Karpas-422 (cell line): ENCODE measurements around the gene C16orf87. TPM values are rescaled to one million over a fixed set of nuclear protein-coding genes. Genes with fewer than 3 reads are reported as not detected.
A peak's percentile ranks its signal among the peaks of the same experiment; 100 is the strongest.

Experiments
- DNase-seq: peaks from one replicate; pipeline ENCODE4 v3.0.0-alpha.2; 2015
- H2AFZ ChIP-seq: fragments of 200-600 bp; sonication (generic); 2 replicates; pipeline ENCODE4 v1.6.1; 2014; ENCODE audit warnings: antibody characterized with exemption, low read length, mixed read lengths
- H3K27ac ChIP-seq: fragments of 200-600 bp; sonication (generic); 2 replicates; pipeline ENCODE4 v1.5.1; 2014; ENCODE audit warnings: mild to moderate bottlenecking, low read length, moderate library complexity
- H3K27me3 ChIP-seq: fragments of 200-600 bp; sonication (generic); 2 replicates; pipeline ENCODE4 v1.6.1; 2014; ENCODE audit warnings: low read length, mixed read lengths
- H3K36me3 ChIP-seq: fragments of 200-600 bp; sonication (generic); 2 replicates; pipeline ENCODE4 v1.6.1; 2014; ENCODE audit warnings: low read length, mixed read lengths; ENCODE audit not compliant: insufficient read depth
- H3K4me1 ChIP-seq: fragments of 200-600 bp; sonication (generic); 2 replicates; pipeline ENCODE4 v1.6.1; 2014; ENCODE audit warnings: mild to moderate bottlenecking, low read length, mixed read lengths
- H3K4me2 ChIP-seq: fragments of 200-600 bp; sonication (generic); 2 replicates; pipeline ENCODE4 v1.6.1; 2014; ENCODE audit warnings: low read length, low read depth, mild to moderate bottlenecking; ENCODE audit not compliant: poor library complexity, severe bottlenecking
- H3K4me3 ChIP-seq: fragments of 200-600 bp; sonication (generic); 2 replicates; pipeline ENCODE4 v1.5.1; 2014; ENCODE audit warnings: mild to moderate bottlenecking, antibody characterized with exemption, low read length, mixed read lengths
- H3K79me2 ChIP-seq: fragments of 200-600 bp; sonication (generic); 2 replicates; pipeline ENCODE4 v1.6.1; 2014; ENCODE audit warnings: mild to moderate bottlenecking, low read length, mixed read lengths
- H3K9ac ChIP-seq: fragments of 200-600 bp; sonication (generic); 2 replicates; pipeline ENCODE4 v1.6.0; 2014; ENCODE audit warnings: low read length
- H3K9me2 ChIP-seq: fragments of 200-600 bp; sonication (generic), shearing (Covaris generic); replicated peaks from 2 replicates; pipeline ENCODE4 v1.6.0; 2014; ENCODE audit warnings: mild to moderate bottlenecking, low read length, moderate library complexity; ENCODE audit not compliant: insufficient read depth
- H3K9me3 ChIP-seq: fragments of 300-700, 200-600 bp; sonication (generic); 2 replicates; pipeline ENCODE4 v1.6.1; 2014; ENCODE audit warnings: low read length, mixed read lengths
- H4K20me1 ChIP-seq: fragments of 200-600 bp; sonication (generic); 2 replicates; pipeline ENCODE4 v1.6.1; 2014; ENCODE audit warnings: mild to moderate bottlenecking, antibody characterized with exemption, low read length, low read depth; ENCODE audit not compliant: insufficient read depth
- total RNA-seq: library from RNA; depleted of rRNA; stranded (reverse); fragments of >200 nt; shearing (Covaris generic); gene quantifications from 2 replicates; pipeline ENCODE4 v1.2.3, GENCODE V29; 2014; ENCODE audit warnings: low replicate concordance

The C16orf87 gene
- total RNA-seq, 1 experiment from 2014 or later, result 37.8 TPM

DNA sequence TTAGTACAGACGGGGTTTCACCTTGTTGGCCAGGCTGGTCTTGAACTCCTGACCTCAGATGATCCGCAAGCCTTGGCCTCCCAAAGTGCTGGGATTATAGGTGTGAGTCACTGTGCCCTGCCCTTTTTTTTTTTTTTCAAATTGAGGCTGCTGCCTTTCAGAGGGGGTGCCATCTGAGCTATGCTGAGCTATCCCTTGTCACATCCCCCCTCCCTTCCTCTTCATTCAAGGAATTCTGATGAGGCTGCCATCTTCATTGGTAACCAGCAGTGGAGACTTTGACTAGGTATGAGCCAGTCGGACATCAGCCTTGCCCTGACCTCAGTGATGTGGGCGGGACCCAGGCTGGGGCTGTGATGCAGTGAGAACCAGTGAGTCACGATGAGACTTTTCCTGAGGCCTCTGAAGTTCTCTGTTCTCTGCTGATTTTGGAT, 28.8 kb upstream of the C16orf87 start:
- no peaks in the 10 kb centered on the region for H3K27me3 ChIP-seq
- no peaks in the 10 kb centered on the region for H3K9me3 ChIP-seq
- no peaks in the 10 kb centered on the region for H4K20me1 ChIP-seq
- no peaks in the 10 kb centered on the region for H3K9me2 ChIP-seq
- H3K4me3 ChIP-seq, result no peak overlapping the region
- H2AFZ ChIP-seq, result no peak overlapping the region
- H3K79me2 ChIP-seq, result no peaks in the 10 kb centered on the region
- H3K27ac ChIP-seq, result no peak overlapping the region
- no peaks in the 10 kb centered on the region for H3K4me1 ChIP-seq
- no peak for DNase-seq
- H3K4me2 ChIP-seq, result no peak overlapping the region
- no peak overlapping the region for H3K9ac ChIP-seq
- no peaks in the 10 kb centered on the region for H3K36me3 ChIP-seq

- H3K9me2 ChIP-seq, result no peaks in the 10 kb centered on the region
- DNase-seq, result no peak
- H3K27ac ChIP-seq, result no peak overlapping the region
- no peak overlapping the region for H3K4me2 ChIP-seq
- H3K4me3 ChIP-seq, result no peak overlapping the region
- no peaks in the 10 kb centered on the region for H3K4me1 ChIP-seq
- no peaks in the 10 kb centered on the region for H3K36me3 ChIP-seq
- H3K9ac ChIP-seq, result no peak overlapping the region
- H2AFZ ChIP-seq, result no peak overlapping the region
- H3K27me3 ChIP-seq, result no peaks in the 10 kb centered on the region
- H4K20me1 ChIP-seq, result no peaks in the 10 kb centered on the region
- no peaks in the 10 kb centered on the region for H3K79me2 ChIP-seq
- H3K9me3 ChIP-seq, result no peaks in the 10 kb centered on the region
Observed at GRCh38 chr16:46858151-46858550, 27.2 kb upstream of the C16orf87 start.

GRCh38 chr16:46857368-46857945, 26.5 kb upstream of the C16orf87 start:
- no peak overlapping the region for H3K4me2 ChIP-seq
- no peak overlapping the region for H3K4me3 ChIP-seq
- H3K27me3 ChIP-seq, result no peaks in the 10 kb centered on the region
- no peak overlapping the region for H2AFZ ChIP-seq
- H4K20me1 ChIP-seq, result no peaks in the 10 kb centered on the region
- H3K9me2 ChIP-seq, result no peaks in the 10 kb centered on the region
- no peak overlapping the region for H3K9ac ChIP-seq
- no peak overlapping the region for H3K27ac ChIP-seq
- no peaks in the 10 kb centered on the region for H3K36me3 ChIP-seq
- peak; percentile 71 for DNase-seq
- H3K9me3 ChIP-seq, result no peaks in the 10 kb centered on the region
- no peaks in the 10 kb centered on the region for H3K79me2 ChIP-seq
- no peaks in the 10 kb centered on the region for H3K4me1 ChIP-seq

- Histone ChIP-seq H3K9ac (no peak overlapping the region), H3K9me2 (no peaks in the 10 kb centered on the region), H3K79me2 (no peaks in the 10 kb centered on the region), H3K27ac (no peak overlapping the region), H3K4me2 (no peak overlapping the region), H2AFZ (no peak overlapping the region), H3K9me3 (no peaks in the 10 kb centered on the region), H4K20me1 (no peaks in the 10 kb centered on the region), H3K4me3 (no peak overlapping the region), H3K27me3 (no peaks in the 10 kb centered on the region), H3K36me3 (no peaks in the 10 kb centered on the region), H3K4me1 (peaks cover 19% of the 10 kb centered on the region)
- DNase-seq, result no peak
Observed at GRCh38 chr16:46855389-46855788, 24.4 kb upstream of the C16orf87 start.

- DNase-seq, result no peak
- H3K4me3 ChIP-seq, result no peak overlapping the region
- H3K4me1 ChIP-seq, result peaks cover 24% of the 10 kb centered on the region
- H3K27ac ChIP-seq, result no peak overlapping the region
- no peaks in the 10 kb centered on the region for H3K9me3 ChIP-seq
- no peaks in the 10 kb centered on the region for H4K20me1 ChIP-seq
- H3K36me3 ChIP-seq, result no peaks in the 10 kb centered on the region
- no peaks in the 10 kb centered on the region for H3K9me2 ChIP-seq
- H3K27me3 ChIP-seq, result no peaks in the 10 kb centered on the region
- no peak overlapping the region for H3K4me2 ChIP-seq
- no peak overlapping the region for H3K9ac ChIP-seq
- no peaks in the 10 kb centered on the region for H3K79me2 ChIP-seq
- H2AFZ ChIP-seq, result no peak overlapping the region
Observed at GRCh38 chr16:46854846-46855245, 23.9 kb upstream of the C16orf87 start.

GRCh38 chr16:46853713-46854443, 22.9 kb upstream of the C16orf87 start:
- Histone ChIP-seq H2AFZ (no peak overlapping the region), H3K9me3 (no peaks in the 10 kb centered on the region), H3K4me3 (no peak overlapping the region), H4K20me1 (no peaks in the 10 kb centered on the region), H3K27ac (no peak overlapping the region), H3K4me2 (no peak overlapping the region), H3K79me2 (no peaks in the 10 kb centered on the region), H3K4me1 (peaks cover 31% of the 10 kb centered on the region), H3K27me3 (no peaks in the 10 kb centered on the region), H3K36me3 (no peaks in the 10 kb centered on the region), H3K9ac (no peak overlapping the region), H3K9me2 (no peaks in the 10 kb centered on the region)
- peak; percentile 84 for DNase-seq

DNA sequence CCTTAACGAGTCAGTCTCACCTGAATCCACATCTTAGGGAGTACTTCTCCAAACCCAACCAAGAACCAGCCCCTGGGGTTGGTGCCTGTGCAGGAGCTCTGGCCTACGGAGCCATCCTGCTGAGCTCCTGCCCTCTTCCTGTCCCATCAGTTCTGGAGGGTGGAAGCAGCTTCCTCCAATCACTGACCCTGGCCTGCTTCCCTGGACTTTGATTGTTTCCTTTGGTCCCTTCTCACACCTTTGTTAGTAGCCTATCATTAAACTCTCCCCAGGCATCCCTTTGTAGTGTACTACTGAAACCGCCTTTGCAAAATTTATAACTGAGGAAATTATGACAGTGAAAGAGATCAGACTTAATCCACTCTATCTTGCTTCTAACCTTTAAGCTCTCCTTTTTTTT, 21.1 kb upstream of the C16orf87 start:
- H3K9me3 ChIP-seq, result no peaks in the 10 kb centered on the region
- H3K9ac ChIP-seq, result no peak overlapping the region
- H3K79me2 ChIP-seq, result no peaks in the 10 kb centered on the region
- no peaks in the 10 kb centered on the region for H4K20me1 ChIP-seq
- peak overlapping the region; percentile 91; the same call in 1 of the 2 replicates for H3K27ac ChIP-seq
- H3K4me2 ChIP-seq, result no peak overlapping the region
- no peaks in the 10 kb centered on the region for H3K9me2 ChIP-seq
- peaks cover 41% of the 10 kb centered on the region for H3K4me1 ChIP-seq
- no peak overlapping the region for H3K4me3 ChIP-seq
- H3K36me3 ChIP-seq, result no peaks in the 10 kb centered on the region
- no peaks in the 10 kb centered on the region for H3K27me3 ChIP-seq
- DNase-seq, result no peak
- H2AFZ ChIP-seq, result no peak overlapping the region

GRCh38 chr16:46850619-46851555, 19.9 kb upstream of the C16orf87 start:
- Histone ChIP-seq H3K4me3 (peak overlapping the region; percentile 41), H3K4me1 (peaks cover 44% of the 10 kb centered on the region), H3K27me3 (no peaks in the 10 kb centered on the region), H3K36me3 (no peaks in the 10 kb centered on the region), H3K9me3 (no peaks in the 10 kb centered on the region), H2AFZ (peak overlapping the region; percentile 58), H3K9ac (peak overlapping the region; percentile 60), H3K9me2 (no peaks in the 10 kb centered on the region), H3K27ac (peak overlapping the region; percentile 91), H3K4me2 (peak overlapping the region; percentile 68), H3K79me2 (no peaks in the 10 kb centered on the region), H4K20me1 (no peaks in the 10 kb centered on the region)
- DNase-seq, result peak; percentile 84
